Keratinocyte (primary cell): Measurements from ENCODE around the gene RCHY1. TPM values are rescaled to one million over a fixed set of nuclear protein-coding genes. Genes with fewer than 3 reads are reported as not detected.

Experiments used
- DNase-seq: peaks from one replicate; pipeline ENCODE4 v3.0.0-alpha.2; 2011; ENCODE audit warnings: low read depth, missing footprints, low spot score
- FAIRE-seq: peaks from 2 replicates; lab custom pipeline; 2011; peaks lifted over from hg19 to GRCh38; lab: Jason Lieb, UNC
- H2AFZ ChIP-seq: 2 replicates; pipeline ENCODE4 v1.6.0; 2012; ENCODE audit warnings: low read length, control low read depth, inconsistent platforms; ENCODE audit not compliant: control insufficient read depth
- H3K27ac ChIP-seq: 2 replicates; pipeline ENCODE4 v1.5.1; 2011; ENCODE audit warnings: low read length; ENCODE audit not compliant: control insufficient read depth, insufficient read depth
- H3K27me3 ChIP-seq: 3 replicates; pipeline ENCODE4 v1.6.0; 2011; ENCODE audit warnings: low read length; ENCODE audit not compliant: control insufficient read depth, insufficient read depth; ENCODE audit errors: extremely low read depth
- H3K36me3 ChIP-seq, 2 experiments: 2 replicates in 1 of 2; 3 replicates in 1 of 2; pipeline ENCODE4 v1.5.1; 2011; ENCODE audit warnings: low read length in 2 of 2, mild to moderate bottlenecking in 1 of 2; ENCODE audit not compliant: control insufficient read depth in 2 of 2, insufficient read depth in 2 of 2; ENCODE audit errors: extremely low read depth in 1 of 2
- H3K4me1 ChIP-seq: 3 replicates; pipeline ENCODE4 v1.5.1; 2011; ENCODE audit warnings: low read length; ENCODE audit not compliant: control insufficient read depth, insufficient read depth; ENCODE audit errors: extremely low read depth
- H3K4me2 ChIP-seq: 3 replicates; pipeline ENCODE4 v1.6.0; 2011; ENCODE audit warnings: low read depth, low read length; ENCODE audit not compliant: control insufficient read depth, insufficient read depth; ENCODE audit errors: extremely low read depth
- H3K4me3 ChIP-seq, 3 experiments: fragments of 200-600 bp in 1 of 3; sonication (generic) in 1 of 3; 2 replicates in 2 of 3; 3 replicates in 1 of 3; pipeline ENCODE4 v1.5.1; 2011 to 2016; ENCODE audit warnings: low read length in 3 of 3, mild to moderate bottlenecking in 3 of 3, control low read depth in 2 of 3, inconsistent platforms in 1 of 3, low read depth in 1 of 3, mixed read lengths in 1 of 3, mixed run types in 1 of 3, moderate library complexity in 1 of 3; ENCODE audit not compliant: control insufficient read depth in 2 of 3, insufficient read depth in 2 of 3; ENCODE audit errors: extremely low read depth in 1 of 3
- H3K79me2 ChIP-seq: 2 replicates; pipeline ENCODE4 v1.6.0; 2012; ENCODE audit warnings: low read length; ENCODE audit not compliant: control insufficient read depth, insufficient read depth
- H3K9ac ChIP-seq: 3 replicates; pipeline ENCODE4 v1.6.0; 2011; ENCODE audit warnings: low read length; ENCODE audit not compliant: control insufficient read depth, insufficient read depth; ENCODE audit errors: extremely low read depth
- H3K9me1 ChIP-seq: 3 replicates; pipeline ENCODE4 v1.6.0; 2011; ENCODE audit warnings: low read length; ENCODE audit not compliant: control insufficient read depth, insufficient read depth; ENCODE audit errors: extremely low read depth
- H3K9me3 ChIP-seq: 2 replicates; pipeline ENCODE4 v1.5.1; 2012; ENCODE audit warnings: low read depth, low read length; ENCODE audit not compliant: control insufficient read depth
- H4K20me1 ChIP-seq: 3 replicates; pipeline ENCODE4 v1.6.0; 2011; ENCODE audit warnings: low read length; ENCODE audit not compliant: control insufficient read depth, insufficient read depth; ENCODE audit errors: extremely low read depth
- CTCF ChIP-seq, 3 experiments: IDR thresholded peaks in 1 of 3; conservative IDR thresholded peaks in 1 of 3; optimal IDR thresholded peaks in 1 of 3; 2 replicates in 2 of 3; 3 replicates in 1 of 3; pipeline versions ENCODE3 to v1.5.1; 2011; ENCODE audit warnings: low read length in 3 of 3, mild to moderate bottlenecking in 3 of 3, moderate library complexity in 2 of 3, control low read depth in 1 of 3, inconsistent platforms in 1 of 3; ENCODE audit not compliant: insufficient read depth in 2 of 3; ENCODE audit errors: extremely low read depth in 1 of 3
- EZH2 ChIP-seq: IDR thresholded peaks from one replicate; pipeline ENCODE4 v1.6.1; 2012; ENCODE audit warnings: inconsistent platforms, mild to moderate bottlenecking, low read length, moderate library complexity
- dilution Hi-C: fragments of 300-500 bp; cut with MboI; formaldehyde crosslinking; loops from one replicate; pipeline ENCODE4 v1.7.0; 2020; ENCODE audit warnings: low sequenced_read_pairs; ENCODE audit not compliant: extremely low pct_ligation_motif_present
- polyA plus RNA-seq, 5 experiments: library from polyadenylated mRNA; depleted of rRNA in 3 of 5; stranded (reverse) in 3 of 5; stranded (forward) in 1 of 5; unstranded in 1 of 5; fragments of >200 nt; gene quantifications; 1 replicate in 1 of 5; 2 replicates in 3 of 5; 3 replicates in 1 of 5; pipeline versions ENCODE4 v1.2.1 to v1.2.3, GENCODE V29; 2011 to 2012; ENCODE audit warnings: missing spikeins in 2 of 5, low read depth in 1 of 5, low replicate concordance in 1 of 5

RCHY1 gene
- polyA plus RNA-seq, 1 donor (not counting 4 experiments of a cell fraction or from before 2014, with no cell fraction given), result 29.0 TPM

GRCh38 chr4:75502671-75503070 is 11.5 kb downstream of the RCHY1 start:
- Histone ChIP-seq H3K79me2 (peaks cover 28% of the 10 kb centered on the region), H3K27ac (no peak overlapping the region), H2AFZ (no peak overlapping the region), H3K27me3 (no peaks in the 10 kb centered on the region), H3K4me2 (no peak overlapping the region), H3K4me3 (no peak overlapping the region), H4K20me1 (no peaks in the 10 kb centered on the region), H3K9ac (no peak overlapping the region), H3K4me1 (no peaks in the 10 kb centered on the region), H3K36me3 (peaks cover 5 to 10% of the 10 kb centered on the region in 2 experiments), H3K9me1 (no peaks in the 10 kb centered on the region), H3K9me3 (no peaks in the 10 kb centered on the region)
- TF ChIP-seq EZH2 (no peak), CTCF (optimal IDR thresholded peaks at IDR 0.05 in 1 of 3, IDR thresholded peaks at IDR 0.05 in 1 of 3, conservative IDR thresholded peaks at IDR 0.05 in 1 of 3; ENCODE audit: extremely low read depth in 1 of 3, insufficient read depth in 2 of 3, low read length in 3 of 3) (no peak)
- dilution Hi-C loops, result no loop called here
- DNase-seq (no peak), FAIRE-seq (no peak)

DNA sequence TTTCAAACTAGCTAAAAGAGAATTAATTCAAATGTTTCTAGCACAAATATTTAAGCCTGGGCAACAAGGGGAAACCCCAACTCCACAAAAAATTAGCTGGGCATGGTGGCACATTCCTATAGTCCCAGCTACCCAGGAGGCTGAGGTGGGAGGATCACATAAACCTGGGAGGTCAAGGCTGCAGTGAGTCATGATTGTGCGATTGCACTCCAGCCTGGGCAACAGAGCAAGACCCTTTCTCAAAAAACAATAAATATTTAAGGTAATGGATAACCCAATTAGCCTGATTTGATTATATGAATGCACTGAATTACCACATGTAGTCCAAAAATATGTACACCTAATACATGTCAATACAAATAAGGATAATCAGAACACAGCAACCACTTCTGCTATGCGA is 14.3 kb downstream of the RCHY1 start:
- Histone ChIP-seq H3K9me3 (no peaks in the 10 kb centered on the region), H2AFZ (no peak overlapping the region), H3K4me2 (no peak overlapping the region), H3K27ac (no peak overlapping the region), H3K27me3 (no peaks in the 10 kb centered on the region), H3K79me2 (peaks cover 33% of the 10 kb centered on the region), H3K4me1 (no peaks in the 10 kb centered on the region), H3K4me3 (no peak overlapping the region), H4K20me1 (no peaks in the 10 kb centered on the region), H3K36me3 (peaks cover 6 to 7% of the 10 kb centered on the region in 2 experiments), H3K9ac (no peak overlapping the region), H3K9me1 (no peaks in the 10 kb centered on the region)
- DNase-seq, result no peak
- dilution Hi-C loops, result no loop called here
- no peak for FAIRE-seq
- TF ChIP-seq EZH2, result no peak
- TF ChIP-seq CTCF (optimal IDR thresholded peaks at IDR 0.05 in 1 of 3, IDR thresholded peaks at IDR 0.05 in 1 of 3, conservative IDR thresholded peaks at IDR 0.05 in 1 of 3; ENCODE audit: extremely low read depth in 1 of 3, insufficient read depth in 2 of 3, low read length in 3 of 3), result no peak
